Measurements from ENCODE around the gene SCRN3. TPM values are rescaled to one million over a fixed set of nuclear protein-coding genes. Genes with fewer than 3 reads are reported as not detected.

Gene SCRN3
- total and polyA plus RNA-seq, 2 of the 4 experiments (the other 2 are of a cell fraction) = 9.9 to 11.4 TPM

GRCh38 chr2:174376967-174377366 is 18.6 kb upstream of the SCRN3 start:
- in situ Hi-C loops (cut with MboI; ENCODE audit: low sequenced_read_pairs) = no loop called here
- H4K5ac ChIP-seq (ENCODE audit: low read depth, low read length) = no peak overlapping the region
- intact Hi-C loops (cut with micrococcal nuclease) = no loop called here
- H4K20me1 ChIP-seq (ENCODE audit: insufficient read depth, low read length) = no peaks in the 10 kb centered on the region
- no peak overlapping the region for H2AK9ac ChIP-seq (replicated peaks; ENCODE audit: low read depth, low read length, poor library complexity)
- H3K18ac ChIP-seq (ENCODE audit: low read depth, low read length) = no peak overlapping the region
- H4K8ac ChIP-seq (ENCODE audit: low read depth in 2 of 2, low read length in 2 of 2) = no peak overlapping the region
- no peak overlapping the region for H3K4ac ChIP-seq (ENCODE audit: low read depth, low read length)
- H3K56ac ChIP-seq (ENCODE audit: extremely low read depth, insufficient read depth, low read length) = no peak overlapping the region
- no peaks in the 10 kb centered on the region for H3K9me3 ChIP-seq (ENCODE audit: control insufficient read depth, insufficient read depth, low read length)
- H2BK20ac ChIP-seq (ENCODE audit: low read depth, low read length) = no peak overlapping the region
- no peak overlapping the region for H2BK120ac ChIP-seq (ENCODE audit: low read depth, low read length)
- no peak for TF ChIP-seq RCOR1 (IDR thresholded peaks at IDR 0.05; ENCODE audit: insufficient replicate concordance, low read length)
- no peak for TF ChIP-seq POLR2A (IDR thresholded peaks at IDR 0.05; ENCODE audit: low read depth, low read length)
- TF ChIP-seq USF2 (IDR thresholded peaks at IDR 0.05; ENCODE audit: low read depth, low read length) = no peak
- no peak for TF ChIP-seq MXI1 (IDR thresholded peaks at IDR 0.05; ENCODE audit: borderline replicate concordance, low read depth, low read length)
- TF ChIP-seq NFE2L2 (IDR thresholded peaks at IDR 0.05; ENCODE audit: low read depth, low read length) = no peak
- H2AFZ ChIP-seq (replicated peaks; ENCODE audit: low read length, poor library complexity) = no peak overlapping the region
- no peak overlapping the region for H3K14ac ChIP-seq (replicated peaks; ENCODE audit: low read depth, low read length)
- H3K4me2 ChIP-seq (ENCODE audit: low read depth, low read length) = no peak overlapping the region
- H2BK5ac ChIP-seq (ENCODE audit: low read depth, low read length, poor library complexity, severe bottlenecking) = no peak overlapping the region
- WGBS, 2 experiments (ENCODE audit: extremely low coverage in 2 of 2, insufficient read length in 1 of 2) = no CpG with 5 or more reads among the region's 2 CpGs
- ATAC-seq (ENCODE audit: low read depth) = no peak
- no peak overlapping the region for H4K91ac ChIP-seq (ENCODE audit: insufficient read depth, low read depth, low read length)
- ChIA-PET CTCF (no interaction called here), POLR2A (ENCODE audit: unreplicated experiment) (no interaction called here)
- H2AK5ac ChIP-seq (ENCODE audit: low read depth, low read length) = no peak overlapping the region
- no TSS peak for BruUV-seq (replicated peaks)
- peaks cover 3% of the 10 kb centered on the region; the same call in 1 of the 2 replicates for H3K9me1 ChIP-seq (ENCODE audit: insufficient read depth, low read length)
- dilution Hi-C loops (cut with HindIII; ENCODE audit: low sequenced_read_pairs, unreplicated experiment) = no loop called here
- peaks cover 0 to 6% of the 10 kb centered on the region in 2 experiments; a peak in 1 of 4 replicates for H3K79me1 ChIP-seq (ENCODE audit: low read depth in 1 of 2, low read length in 2 of 2)
- no peaks in the 10 kb centered on the region for H3K4me1 ChIP-seq (ENCODE audit: control insufficient read depth, insufficient read depth, low read length)
- peak; percentile 26 for DNase-seq
- H3K23ac ChIP-seq (ENCODE audit: low read depth, low read length) = no peak overlapping the region
- H3K27ac ChIP-seq (ENCODE audit: insufficient read depth, low read length) = no peak overlapping the region
- no peak overlapping the region for H3K4me3 ChIP-seq (ENCODE audit: insufficient read depth, low read depth, low read length)
- H3K36me3 ChIP-seq (ENCODE audit: control insufficient read depth, insufficient read depth, low read length) = peaks cover 35% of the 10 kb centered on the region
- no peak overlapping the region for H3K9ac ChIP-seq (ENCODE audit: low read depth, low read length)
- no peaks in the 10 kb centered on the region for H3K27me3 ChIP-seq (ENCODE audit: control insufficient read depth, insufficient read depth, low read length)
- no peak overlapping the region for H2BK15ac ChIP-seq (ENCODE audit: low read depth, low read length)

Measured in IMR-90 (cell line).